NCI-H146 treated with DMSO at 0.1 percent for 48 hours (cell line): ENCODE data around the gene NOD2.

Source experiments
- DNase-seq: peaks from one replicate; lab custom pipeline; 2025; ENCODE audit not compliant: unreplicated experiment; lab: John Stamatoyannopoulos, UW

Gene NOD2

DNA sequence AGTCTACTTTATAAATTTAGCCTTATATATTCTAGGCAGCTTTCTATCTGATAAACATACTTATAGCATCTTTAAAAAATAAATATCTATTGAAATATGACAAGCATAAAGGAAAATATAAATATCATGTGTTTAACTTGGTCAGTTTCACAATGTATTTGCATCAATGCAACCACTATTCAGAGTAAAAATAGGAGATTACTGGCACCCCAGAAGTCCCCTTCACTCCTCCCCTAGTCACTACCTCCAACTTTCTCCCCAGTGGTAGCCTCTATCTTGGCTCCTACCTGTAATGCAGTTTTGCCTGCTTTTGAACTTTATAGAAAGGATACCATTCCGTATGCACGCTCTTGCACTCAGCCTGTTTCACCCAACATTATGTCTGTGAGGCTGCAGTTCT lies 3.2 kb upstream of the NOD2 start:
- DNase-seq = no peak

DNA sequence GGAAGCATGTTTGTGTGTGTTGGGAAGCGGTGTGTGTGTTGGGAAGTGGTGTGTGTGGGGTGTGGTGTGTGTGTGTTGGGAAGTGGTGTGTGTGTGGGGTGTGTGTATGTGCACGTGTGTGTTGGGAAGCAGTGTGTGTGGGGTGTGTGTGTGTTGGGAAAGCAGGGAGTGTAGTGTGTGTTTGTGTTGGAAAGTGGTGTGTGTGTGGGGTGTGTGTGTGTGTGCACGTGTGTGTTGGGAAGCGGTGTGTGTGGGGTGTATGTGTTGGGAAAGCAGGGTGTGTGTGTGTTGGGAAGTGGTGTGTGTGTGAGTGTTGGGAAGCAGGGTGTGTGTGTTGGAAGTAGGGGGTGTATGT lies 785 bp upstream of the NOD2 start:
- DNase-seq = no peak

DNA sequence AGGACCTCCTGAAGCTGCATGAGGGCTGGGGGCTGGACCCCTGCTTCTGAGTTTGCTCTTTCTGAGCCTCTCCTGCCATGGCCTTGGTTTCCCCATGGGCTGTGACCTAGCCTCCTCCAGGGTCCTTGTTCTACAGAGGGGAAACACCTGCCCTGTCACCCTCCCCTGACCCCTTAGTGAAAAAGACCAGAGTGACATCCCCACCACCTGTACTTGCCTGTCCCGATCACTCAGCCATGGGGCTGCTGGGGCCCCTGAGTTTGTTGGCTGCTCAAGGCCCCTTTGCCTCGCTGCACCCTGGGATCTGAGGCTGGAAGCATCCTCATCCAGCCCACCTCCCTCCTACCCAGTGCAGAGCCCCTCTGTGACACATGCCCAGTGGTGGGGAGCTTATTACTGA lies 800 bp downstream of the NOD2 start:
- no peak for DNase-seq

DNA sequence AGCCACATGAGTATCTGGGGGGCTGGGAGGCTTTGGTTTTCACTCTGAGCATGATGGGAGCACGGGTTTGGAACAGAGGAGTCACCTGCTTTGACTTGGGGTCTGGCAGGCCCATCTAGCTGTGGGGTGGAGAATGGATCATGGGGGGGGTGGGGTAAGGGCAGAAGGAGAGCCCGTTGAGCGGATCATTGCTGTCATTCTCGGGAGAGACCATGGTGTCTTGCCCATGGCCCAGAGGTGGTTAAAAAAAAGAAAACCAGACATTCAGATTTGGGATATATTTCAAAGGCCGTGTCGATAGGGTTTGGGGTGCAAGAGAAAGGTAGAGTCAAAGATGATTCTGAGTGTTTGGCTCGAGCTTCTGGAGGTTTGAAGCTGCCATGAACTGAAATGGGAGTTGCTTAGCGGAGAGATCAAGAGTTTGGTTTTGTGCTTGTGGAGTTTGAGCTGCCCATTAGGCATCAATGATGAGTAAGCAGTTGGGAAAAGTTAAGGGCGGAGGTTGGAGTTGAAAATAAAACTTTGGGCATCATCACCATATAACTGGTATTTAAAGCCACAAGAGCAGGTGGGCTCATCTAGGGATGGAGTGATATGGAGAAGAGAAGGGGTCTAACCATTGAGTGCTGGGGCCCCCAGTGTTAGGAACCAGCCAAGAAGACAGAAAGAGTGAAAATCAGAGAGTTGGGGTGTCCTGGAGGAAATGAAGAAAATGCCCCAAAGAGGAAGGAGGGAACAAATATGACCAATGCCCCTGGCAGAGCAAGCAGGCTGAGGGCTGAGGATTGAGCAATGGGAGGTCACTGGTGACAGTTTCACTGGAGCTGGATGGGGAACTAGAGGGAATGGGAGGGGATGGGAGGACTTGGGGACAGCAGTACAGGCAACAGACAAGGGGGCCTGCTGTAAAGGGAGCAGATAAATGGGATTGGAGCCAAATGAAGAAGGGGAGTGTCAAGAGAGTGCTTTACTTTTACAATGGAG lies 1.9 kb downstream of the NOD2 start:
- DNase-seq = no peak

DNA sequence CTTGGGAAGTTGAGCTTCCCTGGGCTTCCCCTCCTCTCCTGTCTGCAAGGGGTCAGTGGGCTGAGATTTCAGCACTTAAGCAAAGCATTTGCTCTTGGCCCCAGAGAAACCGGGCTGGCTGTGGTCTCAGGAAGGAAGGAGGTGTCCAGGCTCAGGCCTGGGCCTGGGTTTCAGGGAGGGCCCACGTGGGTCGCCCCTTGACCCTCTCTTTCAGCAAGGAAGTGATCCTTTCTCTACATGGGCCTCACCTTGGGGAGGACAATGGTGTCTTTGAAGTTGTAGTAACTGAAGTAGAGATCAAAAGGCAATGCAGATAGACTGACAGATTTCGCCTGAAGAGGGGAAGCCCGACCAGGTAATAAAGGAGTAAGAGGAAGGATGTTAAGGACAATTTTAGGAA lies 2.7 kb downstream of the NOD2 start:
- DNase-seq = no peak

- DNase-seq = no peak
Measured at GRCh38 chr16:50696575-50697420, 3.4 kb downstream of the NOD2 start.

GRCh38 chr16:50697421-50697715 lies 4.0 kb downstream of the NOD2 start:
- DNase-seq = no peak

- no peak for DNase-seq
Measured at GRCh38 chr16:50697881-50698767, 4.7 kb downstream of the NOD2 start.

DNA sequence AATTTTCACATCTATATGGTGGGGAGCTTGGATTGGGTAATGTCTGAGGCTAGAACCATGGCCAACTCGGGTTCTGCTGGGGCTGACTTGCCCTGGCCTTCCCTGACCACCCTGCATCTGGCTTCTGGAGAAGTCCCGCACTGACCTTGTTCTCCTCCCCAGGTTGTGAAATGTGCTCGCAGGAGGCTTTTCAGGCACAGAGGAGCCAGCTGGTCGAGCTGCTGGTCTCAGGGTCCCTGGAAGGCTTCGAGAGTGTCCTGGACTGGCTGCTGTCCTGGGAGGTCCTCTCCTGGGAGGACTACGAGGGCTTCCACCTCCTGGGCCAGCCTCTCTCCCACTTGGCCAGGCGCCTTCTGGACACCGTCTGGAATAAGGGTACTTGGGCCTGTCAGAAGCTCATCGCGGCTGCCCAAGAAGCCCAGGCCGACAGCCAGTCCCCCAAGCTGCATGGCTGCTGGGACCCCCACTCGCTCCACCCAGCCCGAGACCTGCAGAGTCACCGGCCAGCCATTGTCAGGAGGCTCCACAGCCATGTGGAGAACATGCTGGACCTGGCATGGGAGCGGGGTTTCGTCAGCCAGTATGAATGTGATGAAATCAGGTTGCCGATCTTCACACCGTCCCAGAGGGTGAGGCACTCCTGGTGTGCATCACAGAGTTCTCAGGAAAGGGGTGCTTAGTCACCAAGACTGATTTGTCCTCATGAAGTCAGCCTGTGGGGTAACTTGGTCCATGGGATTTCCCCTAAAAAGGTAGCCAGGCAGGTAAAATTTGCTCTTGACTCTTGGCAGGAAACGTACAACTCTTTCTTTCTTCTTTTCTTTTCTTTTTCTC lies 6.1 kb downstream of the NOD2 start:
- DNase-seq = no peak

GRCh38 chr16:50702725-50703124 lies 9.3 kb downstream of the NOD2 start:
- DNase-seq = no peak

DNA sequence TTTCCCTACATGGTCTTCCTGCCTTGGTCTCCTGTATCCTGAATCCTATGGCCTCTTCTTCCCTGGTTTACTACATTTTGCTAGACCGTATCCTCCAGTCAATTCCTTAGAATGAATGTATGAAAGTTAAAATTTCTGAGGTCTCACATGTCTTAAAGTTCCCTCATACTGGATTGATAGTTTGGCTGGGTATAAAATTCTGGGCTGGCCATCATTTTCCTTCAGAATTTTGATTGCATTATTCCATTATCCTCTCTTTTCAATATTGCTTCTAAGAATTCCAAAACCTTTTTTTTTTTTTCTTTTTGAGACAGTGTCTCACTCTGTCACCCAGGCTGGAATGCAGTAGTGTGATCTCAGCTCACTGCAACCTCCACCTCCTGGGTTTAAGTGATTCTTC lies 10.8 kb downstream of the NOD2 start:
- DNase-seq = no peak

GRCh38 chr16:50705436-50706110 lies 12.2 kb downstream of the NOD2 start:
- DNase-seq = no peak

- DNase-seq = no peak
Measured at GRCh38 chr16:50706250-50706649, 12.8 kb downstream of the NOD2 start.

- DNase-seq = no peak
Measured at GRCh38 chr16:50708373-50709060, 15.1 kb downstream of the NOD2 start.

DNA sequence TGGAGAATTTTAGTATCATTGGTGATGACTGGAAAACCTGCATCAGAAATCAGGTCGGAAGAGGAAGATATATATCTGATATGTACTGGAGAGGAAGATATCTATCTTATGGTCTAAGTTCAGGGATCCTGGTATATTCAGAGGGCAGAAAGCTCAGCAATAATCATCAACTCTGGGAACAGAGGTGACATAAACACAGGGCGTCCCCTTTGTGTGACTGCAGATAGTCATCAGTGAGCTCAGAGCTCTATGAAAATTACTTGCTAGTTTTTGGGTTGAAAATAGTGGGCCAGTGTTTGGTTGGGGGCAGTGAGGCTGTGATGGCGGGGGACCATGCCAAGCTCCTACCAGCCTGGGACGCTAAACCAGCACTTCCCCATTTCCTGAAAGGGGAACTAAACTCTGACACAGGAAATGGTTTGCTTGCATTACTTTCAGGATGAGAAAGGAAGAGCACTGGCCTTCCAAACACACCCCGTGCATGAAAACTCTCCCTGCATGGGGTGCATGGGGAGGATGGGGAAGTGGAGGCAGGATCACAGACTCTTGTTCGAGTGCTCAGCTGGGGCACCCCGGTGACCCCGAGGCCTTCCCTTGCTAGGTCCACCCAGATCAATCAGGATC lies 15.8 kb downstream of the NOD2 start:
- DNase-seq = no peak

DNA sequence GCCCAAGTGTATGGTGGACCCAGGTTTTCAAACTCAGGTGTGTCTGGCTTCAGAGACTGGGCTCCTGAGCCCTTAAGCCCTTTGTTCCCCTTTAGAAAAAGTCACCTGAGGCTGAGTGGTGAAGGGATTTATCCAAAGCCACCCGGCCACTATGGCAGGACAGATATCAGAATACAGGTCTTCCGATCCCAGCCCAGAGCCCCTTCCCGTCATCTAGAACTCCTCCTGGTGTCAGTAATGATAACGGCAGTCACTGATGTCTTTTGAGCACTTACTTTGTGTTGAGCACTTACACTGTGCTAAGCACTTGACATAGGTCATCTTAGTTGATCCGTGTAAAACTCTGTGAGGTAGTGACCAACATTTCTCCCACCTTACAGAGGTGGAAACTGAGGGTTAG lies 16.6 kb downstream of the NOD2 start:
- DNase-seq = no peak

DNA sequence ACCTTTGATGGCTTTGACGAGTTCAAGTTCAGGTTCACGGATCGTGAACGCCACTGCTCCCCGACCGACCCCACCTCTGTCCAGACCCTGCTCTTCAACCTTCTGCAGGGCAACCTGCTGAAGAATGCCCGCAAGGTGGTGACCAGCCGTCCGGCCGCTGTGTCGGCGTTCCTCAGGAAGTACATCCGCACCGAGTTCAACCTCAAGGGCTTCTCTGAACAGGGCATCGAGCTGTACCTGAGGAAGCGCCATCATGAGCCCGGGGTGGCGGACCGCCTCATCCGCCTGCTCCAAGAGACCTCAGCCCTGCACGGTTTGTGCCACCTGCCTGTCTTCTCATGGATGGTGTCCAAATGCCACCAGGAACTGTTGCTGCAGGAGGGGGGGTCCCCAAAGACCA lies 17.6 kb downstream of the NOD2 start:
- no peak for DNase-seq

- no peak for DNase-seq
Measured at GRCh38 chr16:50711862-50712559, 18.6 kb downstream of the NOD2 start.
